ENCODE measurements around the gene TULP4.

GRCh38 chr6:158332237-158332636, 20.0 kb downstream of the TULP4 start:
- TF ChIP-seq POLR2A (IDR thresholded peaks at IDR 0.05; ENCODE audit: low read depth) = no peak
- TF ChIP-seq CTCF (IDR thresholded peaks at IDR 0.05) = no peak
- TF ChIP-seq POLR2AphosphoS5 (IDR thresholded peaks at IDR 0.05) = no peak
- no peak for TF ChIP-seq EP300 (IDR thresholded peaks at IDR 0.05)
